Ascending aorta (tissue), 2 donors: Measurements from ENCODE around the gene OBSL1. TPM values are rescaled to one million over a fixed set of nuclear protein-coding genes. Genes with fewer than 3 reads are reported as not detected.

Experiments
- DNase-seq, 2 donors: peaks; one replicate each; pipeline ENCODE4 v3.0.0-alpha.2; 2019; ENCODE audit warnings: low spot score in 2 of 2
- H3K27ac ChIP-seq, 2 donors: fragments of 200-600 bp; sonication (generic); one replicate each; pipeline ENCODE4 v1.5.1; 2016 to 2017; ENCODE audit warnings: mild to moderate bottlenecking in 1 of 2
- H3K27me3 ChIP-seq: fragments of 200-600 bp; sonication (generic); one replicate; pipeline ENCODE4 v1.5.1; 2017
- H3K36me3 ChIP-seq, 2 donors: fragments of 200-600 bp; sonication (generic); one replicate each; pipeline ENCODE4 v1.5.1; 2016
- H3K4me1 ChIP-seq, 2 donors: fragments of 200-600 bp; sonication (generic); one replicate each; pipeline ENCODE4 v1.5.1; 2016 to 2017; ENCODE audit warnings: mild to moderate bottlenecking in 1 of 2
- H3K4me3 ChIP-seq, 2 donors: fragments of 200-600 bp; sonication (generic); one replicate each; pipeline ENCODE4 v1.5.1; 2016 to 2017; ENCODE audit warnings: mild to moderate bottlenecking in 1 of 2
- H3K9me3 ChIP-seq, 2 donors: fragments of 200-600 bp; sonication (generic); one replicate each; pipeline ENCODE4 v1.5.1; 2016
- intact Hi-C: fragments of 100-400 bp; cut with DNase I; formaldehyde crosslinking; loops from one replicate; pipeline ENCODE4 v1.15.1; 2023
- total RNA-seq: library from RNA; depleted of rRNA; stranded (reverse); fragments of >200 nt; gene quantifications from one replicate; pipeline ENCODE4 v1.1.0, GENCODE V29; 2016
- TF ChIP-seq, protein P1 (sequence below), 3 experiments: fragments of 200-600 bp in 2 of 3; fragments of 450-650 bp in 1 of 3; sonication (generic) in 2 of 3; IDR thresholded peaks; one replicate each; pipeline ENCODE4 v1.5.1; 2016 to 2019; ENCODE audit warnings: antibody characterized with exemption in 3 of 3, mild to moderate bottlenecking in 1 of 3, moderate library complexity in 1 of 3

The OBSL1 gene
- total RNA-seq, result 151 TPM

DNA sequence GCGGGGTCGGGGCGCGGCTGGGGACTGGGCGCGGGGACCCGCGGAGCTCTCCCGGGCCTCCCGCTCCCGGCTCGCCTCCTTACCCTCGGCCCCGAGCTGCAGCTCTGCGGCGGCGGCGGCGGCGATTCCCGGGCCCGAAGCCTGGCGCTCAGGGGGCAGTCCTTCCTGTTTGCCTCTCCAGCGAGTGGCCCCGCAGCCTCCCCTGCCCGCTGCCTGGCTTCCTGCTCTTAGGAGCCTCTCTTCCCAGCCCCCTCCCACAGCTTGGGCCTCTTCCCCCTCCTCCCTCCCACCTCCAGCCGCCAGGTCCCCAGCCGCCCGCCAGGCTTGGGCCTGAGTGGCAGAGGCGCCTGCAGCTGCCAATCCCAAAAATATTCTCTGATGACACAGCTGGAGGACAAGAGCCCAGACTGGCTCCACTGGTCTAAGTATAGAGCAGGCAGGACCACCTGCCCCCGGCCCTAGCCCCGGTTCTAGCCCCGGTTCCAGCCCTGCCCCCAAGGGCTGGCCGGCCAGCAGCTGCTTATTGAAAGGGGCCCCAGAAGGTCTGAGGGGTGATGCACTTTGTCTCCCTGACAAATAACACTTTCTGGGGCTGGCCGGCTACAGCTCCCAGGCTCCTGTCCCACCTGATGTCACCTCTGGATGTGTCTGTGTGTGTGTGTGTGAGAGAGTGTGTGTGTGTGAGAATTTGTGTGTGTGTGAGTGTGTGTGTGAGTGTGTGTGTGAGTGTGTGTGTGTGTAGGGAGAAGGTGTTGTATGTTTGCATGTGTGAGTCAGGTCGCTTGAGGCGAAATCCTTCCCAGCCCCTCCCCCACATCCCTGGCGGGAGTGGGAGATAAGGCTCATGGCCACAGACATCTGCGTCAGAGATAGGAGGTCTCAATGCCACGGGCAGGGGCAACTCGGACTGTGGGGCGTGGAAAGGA lies at the start of gene OBSL1:
Gene OBSL1 (minus strand): TSS at position 229 of the 926 bp plus-strand sequence. CDS start 307 bp downstream, outside the sequence.
- peaks cover 0 to 9% of the 10 kb centered on the region in 2 donors for H3K36me3 ChIP-seq
- peaks cover 0 to 12% of the 10 kb centered on the region in 2 donors for H3K4me1 ChIP-seq
- intact Hi-C loops, result loop anchor here (1.0 to 2.0 kb wide), 2 partner anchors 19 to 26 kb away; partner anchors contain the start of gene STK11IP
- no peaks in the 10 kb centered on the region for H3K9me3 ChIP-seq
- TF ChIP-seq, protein P1, sequence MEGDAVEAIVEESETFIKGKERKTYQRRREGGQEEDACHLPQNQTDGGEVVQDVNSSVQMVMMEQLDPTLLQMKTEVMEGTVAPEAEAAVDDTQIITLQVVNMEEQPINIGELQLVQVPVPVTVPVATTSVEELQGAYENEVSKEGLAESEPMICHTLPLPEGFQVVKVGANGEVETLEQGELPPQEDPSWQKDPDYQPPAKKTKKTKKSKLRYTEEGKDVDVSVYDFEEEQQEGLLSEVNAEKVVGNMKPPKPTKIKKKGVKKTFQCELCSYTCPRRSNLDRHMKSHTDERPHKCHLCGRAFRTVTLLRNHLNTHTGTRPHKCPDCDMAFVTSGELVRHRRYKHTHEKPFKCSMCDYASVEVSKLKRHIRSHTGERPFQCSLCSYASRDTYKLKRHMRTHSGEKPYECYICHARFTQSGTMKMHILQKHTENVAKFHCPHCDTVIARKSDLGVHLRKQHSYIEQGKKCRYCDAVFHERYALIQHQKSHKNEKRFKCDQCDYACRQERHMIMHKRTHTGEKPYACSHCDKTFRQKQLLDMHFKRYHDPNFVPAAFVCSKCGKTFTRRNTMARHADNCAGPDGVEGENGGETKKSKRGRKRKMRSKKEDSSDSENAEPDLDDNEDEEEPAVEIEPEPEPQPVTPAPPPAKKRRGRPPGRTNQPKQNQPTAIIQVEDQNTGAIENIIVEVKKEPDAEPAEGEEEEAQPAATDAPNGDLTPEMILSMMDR (IDR thresholded peaks at IDR 0.05), result no peak
- H3K4me3 ChIP-seq, result peak within 1 kb of the TSS; percentile 93 to 94
- peak in 1 of 2 donors; percentile 81 for DNase-seq
- no peaks in the 10 kb centered on the region for H3K27me3 ChIP-seq
- peak within 1 kb of the TSS; percentile 89 to 90 for H3K27ac ChIP-seq

DNA sequence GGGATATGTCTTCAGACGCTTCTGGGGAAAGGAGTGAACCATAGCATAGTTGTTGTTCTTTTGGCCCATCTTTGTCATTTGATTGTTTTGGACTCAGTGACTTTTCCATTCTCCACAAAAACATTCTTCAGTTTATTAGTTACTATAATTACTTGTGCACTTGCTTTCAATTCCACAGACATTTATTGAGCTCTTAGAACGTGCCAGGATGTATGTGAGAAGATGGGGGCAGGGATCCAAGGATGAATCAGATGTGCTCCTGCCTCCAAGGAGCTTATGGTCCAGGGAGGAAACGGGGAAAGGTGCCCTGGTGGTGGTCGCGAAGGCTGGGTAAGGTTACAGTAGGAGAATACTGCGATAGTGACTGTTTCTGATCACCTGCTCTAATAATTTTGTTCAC lies 49.2 kb upstream of the OBSL1 start:
- H3K27ac ChIP-seq, result no peak overlapping the region
- H3K36me3 ChIP-seq, result peaks cover 9% of the 10 kb centered on the region in 2 donors
- H3K9me3 ChIP-seq, result no peaks in the 10 kb centered on the region
- no peaks in the 10 kb centered on the region for H3K27me3 ChIP-seq
- H3K4me3 ChIP-seq, result no peak overlapping the region
- TF ChIP-seq, protein P1 (IDR thresholded peaks at IDR 0.05), result no peak
- no peak for DNase-seq
- intact Hi-C loops, result no loop called here
- H3K4me1 ChIP-seq, result no peaks in the 10 kb centered on the region

DNA sequence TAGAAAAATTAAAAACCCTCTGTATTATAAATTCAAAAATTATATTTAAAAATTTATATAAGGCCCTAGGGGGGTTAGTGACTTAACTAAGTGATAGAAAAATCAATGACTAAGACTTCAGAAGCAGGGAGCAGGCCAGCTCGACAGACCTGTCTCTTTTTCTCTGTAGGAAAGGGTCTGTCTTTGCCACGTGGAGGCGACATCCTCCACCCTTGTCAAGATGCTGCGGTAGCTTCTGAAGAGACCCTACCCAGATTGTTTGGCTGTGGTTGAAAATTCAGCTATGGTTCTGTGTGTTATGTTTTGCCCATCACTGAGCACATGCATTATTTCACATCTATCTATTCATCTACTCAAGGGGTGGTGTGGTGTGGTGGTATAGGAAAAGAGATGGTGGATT lies 47.9 kb upstream of the OBSL1 start:
- TF ChIP-seq, protein P1 (IDR thresholded peaks at IDR 0.05), result no peak
- DNase-seq, result no peak
- Histone ChIP-seq H3K27me3 (no peaks in the 10 kb centered on the region), H3K9me3 (no peaks in the 10 kb centered on the region), H3K4me1 (no peaks in the 10 kb centered on the region), H3K4me3 (no peak overlapping the region), H3K36me3 (peaks cover 21 to 22% of the 10 kb centered on the region in 2 donors), H3K27ac (no peak overlapping the region)
- intact Hi-C loops, result no loop called here

DNA sequence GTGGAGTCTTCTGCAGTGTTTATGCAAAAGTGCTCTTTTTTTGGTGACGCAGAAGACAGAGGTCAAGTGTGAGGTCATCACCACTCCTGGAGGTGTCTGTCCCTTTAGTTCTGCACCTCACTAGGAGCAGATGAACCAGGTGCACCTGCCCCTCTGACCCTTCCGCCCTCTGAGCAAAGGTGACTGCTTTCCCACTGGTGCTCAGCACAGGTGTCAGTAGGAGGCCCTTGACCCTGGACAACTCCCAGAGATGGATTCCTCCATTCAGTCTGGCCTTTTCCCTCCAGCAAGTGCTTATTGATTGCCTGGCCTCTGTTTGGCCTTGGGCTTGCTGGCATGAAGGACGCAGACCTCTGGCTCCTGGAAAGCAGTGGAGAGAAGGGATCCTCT lies 47.4 kb upstream of the OBSL1 start:
- H3K4me1 ChIP-seq, result no peaks in the 10 kb centered on the region
- H3K4me3 ChIP-seq, result no peak overlapping the region
- TF ChIP-seq, protein P1 (IDR thresholded peaks at IDR 0.05), result no peak
- H3K36me3 ChIP-seq, result peaks cover 26 to 27% of the 10 kb centered on the region in 2 donors
- H3K27ac ChIP-seq, result no peak overlapping the region
- H3K9me3 ChIP-seq, result no peaks in the 10 kb centered on the region
- H3K27me3 ChIP-seq, result no peaks in the 10 kb centered on the region
- intact Hi-C loops, result no loop called here
- DNase-seq, result no peak

DNA sequence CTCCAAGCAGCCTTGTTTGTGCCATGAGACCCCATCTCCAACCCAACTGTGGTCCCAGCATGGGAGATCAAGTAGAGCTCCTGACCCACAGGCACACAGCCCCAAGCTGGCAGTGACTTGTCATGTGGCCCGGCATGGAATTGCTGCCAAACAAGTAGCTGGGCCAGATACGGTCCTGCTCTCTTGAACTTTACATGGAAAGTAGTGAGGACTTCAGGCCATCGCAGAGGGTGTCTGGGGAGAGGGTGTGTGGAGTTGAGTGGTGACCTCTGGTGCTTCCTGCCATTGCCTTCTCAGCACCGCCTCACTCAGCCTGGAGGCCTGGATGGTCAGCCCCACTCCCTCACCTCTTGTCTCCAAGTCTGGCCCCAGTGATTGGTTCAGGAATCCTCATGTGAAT lies 45.2 kb upstream of the OBSL1 start:
- Histone ChIP-seq H3K36me3 (peaks cover 36 to 37% of the 10 kb centered on the region in 2 donors), H3K27me3 (no peaks in the 10 kb centered on the region), H3K9me3 (no peaks in the 10 kb centered on the region), H3K27ac (no peak overlapping the region), H3K4me3 (no peak overlapping the region), H3K4me1 (no peaks in the 10 kb centered on the region)
- no peak for DNase-seq
- TF ChIP-seq, protein P1 (IDR thresholded peaks at IDR 0.05), result no peak
- intact Hi-C loops, result no loop called here
